ENCODE results near the gene AVL9.
"Not testable (repeated sequence)": the region's sequence is repeated elsewhere in the genome, so short reads cannot be mapped to it uniquely, and the experiment has no call there.

Gene AVL9

GRCh38 chr7:32591938-32592337, 96.6 kb downstream of the AVL9 start:
- Histone ChIP-seq H3K27ac (ENCODE audit: low read depth, low read length) (no peak overlapping the region), H3K4me1 (ENCODE audit: insufficient read depth, low read length) (peaks cover 10% of the 10 kb centered on the region), H3K4me3 (ENCODE audit: low read length) (no peak overlapping the region), H3K9me3 (ENCODE audit: insufficient read depth, low read depth, low read length) (no peaks in the 10 kb centered on the region), H3K27me3 (ENCODE audit: insufficient read depth, low read length) (no peaks in the 10 kb centered on the region), H3K36me3 (ENCODE audit: insufficient read depth, low read length) (peaks cover 7% of the 10 kb centered on the region), H3K9ac (ENCODE audit: low read depth, low read length) (no peak overlapping the region)
- 94% methylated on average over 2 of the region's 3 CpGs for WGBS

GRCh38 chr7:32592701-32593100, 97.4 kb downstream of the AVL9 start:
- Histone ChIP-seq H3K9me3 (ENCODE audit: insufficient read depth, low read depth, low read length) (no peaks in the 10 kb centered on the region), H3K4me1 (ENCODE audit: insufficient read depth, low read length) (peaks cover 3% of the 10 kb centered on the region; the same call in 1 of the 2 replicates), H3K27ac (ENCODE audit: low read depth, low read length) (no peak overlapping the region), H3K4me3 (ENCODE audit: low read length) (no peak overlapping the region), H3K9ac (ENCODE audit: low read depth, low read length) (no peak overlapping the region), H3K27me3 (ENCODE audit: insufficient read depth, low read length) (no peaks in the 10 kb centered on the region), H3K36me3 (ENCODE audit: insufficient read depth, low read length) (peaks cover under 1% of the 10 kb centered on the region)
- WGBS, result 98% methylated on average over 4 of the region's 4 CpGs

- no peaks in the 10 kb centered on the region; the same call in 1 of the 2 replicates for H3K36me3 ChIP-seq (ENCODE audit: insufficient read depth, low read length)
- 97% methylated on average over 5 of the region's 5 CpGs for WGBS
Observed at GRCh38 chr7:32594965-32595490, 99.7 kb downstream of the AVL9 start.

GRCh38 chr7:32601196-32601595, 105.9 kb downstream of the AVL9 start:
- WGBS, result 88% methylated on average over 4 of the region's 4 CpGs
- not testable (repeated sequence) for H3K27ac ChIP-seq (ENCODE audit: low read depth, low read length); H3K4me3 ChIP-seq (ENCODE audit: low read length); H3K27me3 ChIP-seq (ENCODE audit: insufficient read depth, low read length); H3K4me1 ChIP-seq (ENCODE audit: insufficient read depth, low read length); H3K9ac ChIP-seq (ENCODE audit: low read depth, low read length); H3K36me3 ChIP-seq (ENCODE audit: insufficient read depth, low read length)
- H3K9me3 ChIP-seq (ENCODE audit: insufficient read depth, low read depth, low read length), result peaks cover 13% of the 10 kb centered on the region

More at GRCh38 chr7:32594965-32595490, 99.7 kb downstream of the AVL9 start:
- no peaks in the 10 kb centered on the region for H3K27me3 ChIP-seq (ENCODE audit: insufficient read depth, low read length)
- H3K9ac ChIP-seq (ENCODE audit: low read depth, low read length), result no peak overlapping the region
- no peak overlapping the region for H3K27ac ChIP-seq (ENCODE audit: low read depth, low read length)
- no peaks in the 10 kb centered on the region for H3K4me1 ChIP-seq (ENCODE audit: insufficient read depth, low read length)
- H3K4me3 ChIP-seq (ENCODE audit: low read length), result no peak overlapping the region
- no peaks in the 10 kb centered on the region for H3K9me3 ChIP-seq (ENCODE audit: insufficient read depth, low read depth, low read length)

- 94% methylated on average over 2 of the region's 2 CpGs for WGBS
- Histone ChIP-seq H3K9ac (ENCODE audit: low read depth, low read length) (no peak overlapping the region), H3K4me1 (ENCODE audit: insufficient read depth, low read length) (no peaks in the 10 kb centered on the region), H3K27me3 (ENCODE audit: insufficient read depth, low read length) (no peaks in the 10 kb centered on the region), H3K36me3 (ENCODE audit: insufficient read depth, low read length) (peaks cover 6% of the 10 kb centered on the region), H3K27ac (ENCODE audit: low read depth, low read length) (no peak overlapping the region), H3K9me3 (ENCODE audit: insufficient read depth, low read depth, low read length) (peaks cover 13% of the 10 kb centered on the region), H3K4me3 (ENCODE audit: low read length) (no peak overlapping the region)
Observed at GRCh38 chr7:32602470-32602869, 107.2 kb downstream of the AVL9 start.

- H3K4me1 ChIP-seq (ENCODE audit: insufficient read depth, low read length); H3K27me3 ChIP-seq (ENCODE audit: insufficient read depth, low read length); H3K4me3 ChIP-seq (ENCODE audit: low read length); H3K36me3 ChIP-seq (ENCODE audit: insufficient read depth, low read length); H3K9ac ChIP-seq (ENCODE audit: low read depth, low read length): not testable (repeated sequence)
- peaks cover 13% of the 10 kb centered on the region for H3K9me3 ChIP-seq (ENCODE audit: insufficient read depth, low read depth, low read length)
- peak overlapping the region; percentile 67; the same call in 1 of the 2 replicates for H3K27ac ChIP-seq (ENCODE audit: low read depth, low read length)
- 94% methylated on average over 3 of the region's 3 CpGs for WGBS
Observed at GRCh38 chr7:32603492-32603891, 108.2 kb downstream of the AVL9 start.

- WGBS, result 73% methylated on average over 7 of the region's 7 CpGs
- not testable (repeated sequence) for H3K9ac ChIP-seq (ENCODE audit: low read depth, low read length); H3K4me3 ChIP-seq (ENCODE audit: low read length); H3K36me3 ChIP-seq (ENCODE audit: insufficient read depth, low read length); H3K4me1 ChIP-seq (ENCODE audit: insufficient read depth, low read length); H3K27me3 ChIP-seq (ENCODE audit: insufficient read depth, low read length)
- peaks cover 13% of the 10 kb centered on the region for H3K9me3 ChIP-seq (ENCODE audit: insufficient read depth, low read depth, low read length)
- H3K27ac ChIP-seq (ENCODE audit: low read depth, low read length), result peak overlapping the region; percentile 76; the same call in 1 of the 2 replicates
Observed at GRCh38 chr7:32604047-32604446, 108.8 kb downstream of the AVL9 start.

GRCh38 chr7:32605032-32605431, 109.7 kb downstream of the AVL9 start:
- H3K9ac ChIP-seq (ENCODE audit: low read depth, low read length), result no peak overlapping the region
- no peaks in the 10 kb centered on the region for H3K27me3 ChIP-seq (ENCODE audit: insufficient read depth, low read length)
- no peak overlapping the region for H3K4me3 ChIP-seq (ENCODE audit: low read length)
- H3K9me3 ChIP-seq (ENCODE audit: insufficient read depth, low read depth, low read length), result peaks cover 13% of the 10 kb centered on the region
- no peaks in the 10 kb centered on the region for H3K4me1 ChIP-seq (ENCODE audit: insufficient read depth, low read length)
- H3K36me3 ChIP-seq (ENCODE audit: insufficient read depth, low read length), result peaks cover 6% of the 10 kb centered on the region; the same call in 1 of the 2 replicates
- no peak overlapping the region for H3K27ac ChIP-seq (ENCODE audit: low read depth, low read length)

GRCh38 chr7:32609463-32609862, 114.2 kb downstream of the AVL9 start:
- Histone ChIP-seq H3K27me3 (ENCODE audit: insufficient read depth, low read length) (no peaks in the 10 kb centered on the region), H3K36me3 (ENCODE audit: insufficient read depth, low read length) (peaks cover 6% of the 10 kb centered on the region; the same call in 1 of the 2 replicates), H3K9ac (ENCODE audit: low read depth, low read length) (no peak overlapping the region), H3K9me3 (ENCODE audit: insufficient read depth, low read depth, low read length) (peaks cover 8% of the 10 kb centered on the region), H3K4me1 (ENCODE audit: insufficient read depth, low read length) (peaks cover 12% of the 10 kb centered on the region), H3K27ac (ENCODE audit: low read depth, low read length) (no peak overlapping the region), H3K4me3 (ENCODE audit: low read length) (no peak overlapping the region)
- WGBS, result 90% methylated on average over 4 of the region's 4 CpGs

GRCh38 chr7:32611201-32612099, 116.2 kb downstream of the AVL9 start:
- no peaks in the 10 kb centered on the region for H3K36me3 ChIP-seq (ENCODE audit: insufficient read depth, low read length)
- 83% methylated on average over 5 of the region's 5 CpGs for WGBS
- peak overlapping the region; percentile 82 for H3K27ac ChIP-seq (ENCODE audit: low read depth, low read length)
- H3K4me1 ChIP-seq (ENCODE audit: insufficient read depth, low read length), result peaks cover 12% of the 10 kb centered on the region
- no peaks in the 10 kb centered on the region for H3K27me3 ChIP-seq (ENCODE audit: insufficient read depth, low read length)
- 0 out of 2 replicates have a peak overlapping the region, but pooled peaks have one; percentile 21 for H3K9ac ChIP-seq (ENCODE audit: low read depth, low read length)
- H3K9me3 ChIP-seq (ENCODE audit: insufficient read depth, low read depth, low read length), result no peaks in the 10 kb centered on the region
- H3K4me3 ChIP-seq (ENCODE audit: low read length), result no peak overlapping the region

- WGBS, result 100% methylated on average over 1 of the region's 1 CpG
- no peaks in the 10 kb centered on the region for H3K9me3 ChIP-seq (ENCODE audit: insufficient read depth, low read depth, low read length)
- no peak overlapping the region for H3K27ac ChIP-seq (ENCODE audit: low read depth, low read length)
- no peaks in the 10 kb centered on the region for H3K27me3 ChIP-seq (ENCODE audit: insufficient read depth, low read length)
- peaks cover 20% of the 10 kb centered on the region for H3K4me1 ChIP-seq (ENCODE audit: insufficient read depth, low read length)
- H3K9ac ChIP-seq (ENCODE audit: low read depth, low read length), result no peak overlapping the region
- H3K4me3 ChIP-seq (ENCODE audit: low read length), result no peak overlapping the region
- H3K36me3 ChIP-seq (ENCODE audit: insufficient read depth, low read length), result no peaks in the 10 kb centered on the region
Observed at GRCh38 chr7:32616625-32617024, 121.3 kb downstream of the AVL9 start.

Data from HUES64 (cell line).